Astrocyte (in vitro differentiated cells and primary cell): ENCODE data around the gene PSMB9. TPM values are rescaled to one million over a fixed set of nuclear protein-coding genes. Genes with fewer than 3 reads are reported as not detected.
A peak's percentile ranks its signal among the peaks of the same experiment; 100 is the strongest.

Source experiments
- DNase-seq: peaks from one replicate; pipeline ENCODE4 v3.0.0-alpha.2; 2010; ENCODE audit warnings: low read depth
- FAIRE-seq: peaks from 2 replicates; lab custom pipeline; 2011; peaks lifted over from hg19 to GRCh38; lab: Jason Lieb, UNC
- H2AFZ ChIP-seq: 2 replicates; pipeline ENCODE4 v1.6.0; 2012; ENCODE audit warnings: low read depth, low read length, inconsistent platforms
- H3K27ac ChIP-seq: 2 replicates; pipeline ENCODE4 v1.5.1; 2011; ENCODE audit warnings: low read depth, low read length, inconsistent platforms
- H3K27me3 ChIP-seq: 2 replicates; pipeline ENCODE4 v1.6.0; 2011; ENCODE audit warnings: low read length, inconsistent platforms; ENCODE audit not compliant: insufficient read depth
- H3K36me3 ChIP-seq: 2 replicates; pipeline ENCODE4 v1.5.1; 2011; ENCODE audit warnings: low read length, inconsistent platforms; ENCODE audit not compliant: insufficient read depth
- H3K4me1 ChIP-seq: 2 replicates; pipeline ENCODE4 v1.5.1; 2011; ENCODE audit warnings: low read length, inconsistent platforms; ENCODE audit not compliant: insufficient read depth
- H3K4me2 ChIP-seq: 2 replicates; pipeline ENCODE4 v1.6.0; 2012; ENCODE audit warnings: low read length, inconsistent platforms
- H3K4me3 ChIP-seq: 2 replicates; pipeline ENCODE4 v1.5.1; 2011; ENCODE audit warnings: low read depth, mild to moderate bottlenecking, low read length, inconsistent platforms; ENCODE audit not compliant: insufficient read depth
- H3K79me2 ChIP-seq: 2 replicates; pipeline ENCODE4 v1.6.0; 2012; ENCODE audit warnings: mild to moderate bottlenecking, low read length, inconsistent platforms; ENCODE audit not compliant: insufficient read depth
- H3K9ac ChIP-seq: 2 replicates; pipeline ENCODE4 v1.6.0; 2012; ENCODE audit warnings: mild to moderate bottlenecking, low read length, inconsistent platforms
- H3K9me3 ChIP-seq: 2 replicates; pipeline ENCODE4 v1.5.1; 2012; ENCODE audit warnings: low read depth, mild to moderate bottlenecking, low read length, inconsistent platforms; ENCODE audit not compliant: insufficient read depth
- H4K20me1 ChIP-seq: 2 replicates; pipeline ENCODE4 v1.6.0; 2012; ENCODE audit warnings: low read length, inconsistent platforms; ENCODE audit not compliant: insufficient read depth
- H3K27ac Mint-ChIP-seq: one replicate; pipeline ENCODE4 v1.8.0; 2021; ENCODE audit warnings: mild to moderate bottlenecking, mixed read lengths; ENCODE audit not compliant: unreplicated experiment
- H3K27me3 Mint-ChIP-seq: one replicate; pipeline ENCODE4 v1.8.0; 2021; ENCODE audit warnings: low read depth, mixed read lengths; ENCODE audit not compliant: unreplicated experiment
- H3K36me3 Mint-ChIP-seq: one replicate; pipeline ENCODE4 v1.8.0; 2021; ENCODE audit warnings: low read depth, mixed read lengths; ENCODE audit not compliant: unreplicated experiment
- H3K4me1 Mint-ChIP-seq: one replicate; pipeline ENCODE4 v1.8.0; 2021; ENCODE audit warnings: low read depth, mixed read lengths; ENCODE audit not compliant: unreplicated experiment
- H3K4me3 Mint-ChIP-seq: one replicate; pipeline ENCODE4 v1.8.0; 2021; ENCODE audit warnings: mild to moderate bottlenecking, moderate library complexity, mixed read lengths; ENCODE audit not compliant: unreplicated experiment
- H3K9me3 Mint-ChIP-seq: one replicate; pipeline ENCODE4 v1.8.0; 2021; ENCODE audit warnings: mild to moderate bottlenecking, mixed read lengths; ENCODE audit not compliant: unreplicated experiment
- CTCF ChIP-seq: IDR thresholded peaks from 2 replicates; pipeline ENCODE4 v1.5.1; 2011; ENCODE audit warnings: low read depth, mild to moderate bottlenecking, inconsistent platforms, low read length, moderate library complexity; ENCODE audit not compliant: insufficient read depth
- EZH2 ChIP-seq: IDR thresholded peaks from 2 replicates; pipeline ENCODE4 v1.6.1; 2012; ENCODE audit warnings: mild to moderate bottlenecking, low read length, inconsistent platforms; ENCODE audit not compliant: insufficient read depth
- total RNA-seq: library from RNA; stranded (reverse); gene quantifications from 2 replicates; pipeline ENCODE4 v1.2.1, GENCODE V29; 2021

The PSMB9 gene
- total RNA-seq, 1 donor from 2014 or later, result 34.1 TPM

- Histone ChIP-seq H3K79me2 (peaks cover 9% of the 10 kb centered on the region), H3K4me1 (peaks cover 14% of the 10 kb centered on the region), H3K36me3 (no peaks in the 10 kb centered on the region), H4K20me1 (peaks cover 8% of the 10 kb centered on the region), H3K9ac (no peak overlapping the region), H2AFZ (no peak overlapping the region), H3K27me3 (no peaks in the 10 kb centered on the region), H3K9me3 (no peaks in the 10 kb centered on the region), H3K4me2 (no peak overlapping the region), H3K27ac (no peak overlapping the region), H3K4me3 (no peak overlapping the region)
- Mint-ChIP-seq H3K9me3 (peaks cover 1% of the 10 kb centered on the region), H3K27ac (no peak overlapping the region), H3K27me3 (peaks cover 14% of the 10 kb centered on the region), H3K4me1 (peaks cover 19% of the 10 kb centered on the region), H3K4me3 (no peak overlapping the region), H3K36me3 (peaks cover 19% of the 10 kb centered on the region)
- no peak for TF ChIP-seq EZH2
- no peak for TF ChIP-seq CTCF
- no peak for DNase-seq
- FAIRE-seq, result no peak
Measured at GRCh38 chr6:32840604-32841246, 13.3 kb upstream of the PSMB9 start.

- H3K27me3 Mint-ChIP-seq, result peaks cover 16% of the 10 kb centered on the region
Measured at GRCh38 chr6:32842021-32842650, 11.9 kb upstream of the PSMB9 start.

More at GRCh38 chr6:32842021-32842650, 11.9 kb upstream of the PSMB9 start:
- TF ChIP-seq EZH2, result no peak
- TF ChIP-seq CTCF, result no peak
- peaks cover 14% of the 10 kb centered on the region for H3K4me1 Mint-ChIP-seq
- DNase-seq, result no peak
- FAIRE-seq, result no peak
- Histone ChIP-seq H4K20me1 (peaks cover 2% of the 10 kb centered on the region), H3K4me2 (no peak overlapping the region), H3K36me3 (peaks cover 6% of the 10 kb centered on the region), H3K79me2 (peaks cover 7% of the 10 kb centered on the region), H3K27ac (no peak overlapping the region), H3K9me3 (no peaks in the 10 kb centered on the region), H3K9ac (no peak overlapping the region), H2AFZ (no peak overlapping the region), H3K27me3 (no peaks in the 10 kb centered on the region), H3K4me1 (peaks cover 11% of the 10 kb centered on the region), H3K4me3 (no peak overlapping the region)
- peak overlapping the region; percentile 58 for H3K4me3 Mint-ChIP-seq
- peaks cover 1% of the 10 kb centered on the region for H3K9me3 Mint-ChIP-seq
- no peak overlapping the region for H3K27ac Mint-ChIP-seq
- peaks cover 23% of the 10 kb centered on the region for H3K36me3 Mint-ChIP-seq
